Kidney (tissue), 14 donors: ENCODE measurements around the gene MED26. TPM values are rescaled to one million over a fixed set of nuclear protein-coding genes. Genes with fewer than 3 reads are reported as not detected.

ENCODE experiments used
- DNase-seq, 5 donors: peaks; one replicate each; pipeline ENCODE4 v3.0.0-alpha.2; 2013 to 2020
- FAIRE-seq: peaks from 2 replicates; lab custom pipeline; 2012; peaks lifted over from hg19 to GRCh38; lab: Jason Lieb, UNC
- H3K27ac ChIP-seq, 2 donors: one replicate each; pipeline ENCODE4 v1.7.0; 2013; ENCODE audit warnings: low read depth in 2 of 2, low read length in 2 of 2, inconsistent platforms in 1 of 2
- H3K27me3 ChIP-seq: one replicate; pipeline ENCODE4 v1.7.1; 2013; ENCODE audit warnings: low read length, inconsistent platforms; ENCODE audit not compliant: control insufficient read depth, insufficient read depth
- H3K36me3 ChIP-seq, 3 donors: one replicate each; pipeline versions ENCODE4 v1.7.0 to v1.7.1; 2013; ENCODE audit warnings: low read length in 3 of 3, control low read depth in 1 of 3, inconsistent platforms in 1 of 3; ENCODE audit not compliant: insufficient read depth in 3 of 3, control insufficient read depth in 2 of 3
- H3K4me1 ChIP-seq, 3 donors: one replicate each; pipeline versions ENCODE4 v1.7.0 to v1.7.1; 2013; ENCODE audit warnings: low read length in 3 of 3, inconsistent platforms in 1 of 3, low read depth in 1 of 3; ENCODE audit not compliant: control insufficient read depth in 2 of 3, insufficient read depth in 2 of 3
- H3K4me3 ChIP-seq, 3 donors: one replicate each; pipeline versions ENCODE4 v1.7.0 to v1.8.1; 2013; ENCODE audit warnings: low read length in 3 of 3, control low read depth in 1 of 3, inconsistent platforms in 1 of 3
- H3K9ac ChIP-seq, 3 donors: one replicate each; pipeline versions ENCODE4 v1.7.0 to v1.7.1; 2013; ENCODE audit warnings: low read length in 3 of 3, control low read depth in 1 of 3, inconsistent platforms in 1 of 3
- H3K9me3 ChIP-seq, 3 donors: one replicate each; pipeline versions ENCODE4 v1.7.0 to v1.7.1; 2013; ENCODE audit warnings: low read length in 3 of 3, control low read depth in 1 of 3, inconsistent platforms in 1 of 3; ENCODE audit not compliant: control insufficient read depth in 2 of 3, insufficient read depth in 1 of 3
- intact Hi-C: fragments of 100-400 bp; cut with DNase I; formaldehyde crosslinking; loops from one replicate; pipeline ENCODE4 v1.11.1; 2022
- polyA plus RNA-seq: library from polyadenylated mRNA; stranded (reverse); fragments of 350-450 nt; fragmentation: Illumina TruSeq; extraction: RNeasy Lipid Tissue Mini Kit (QIAGEN cat#74804); gene quantifications from one replicate; pipeline ENCODE4 v1.2.3, GENCODE V29; 2014; ENCODE audit warnings: low read depth, low replicate concordance; ENCODE audit not compliant: insufficient read depth
- total RNA-seq: library from RNA; stranded (reverse); fragmentation: NEBNext Ultra II Directional; extraction: Animal tissue kit (Norgen Biotek cat#: 25700); gene quantifications from one replicate; pipeline ENCODE4 v1.2.1, GENCODE V29; 2021
- TF ChIP-seq, protein P1 (sequence below): IDR thresholded peaks from 3 replicates; pipeline ENCODE4 v1.5.1; 2012; ENCODE audit warnings: mild to moderate bottlenecking, moderate library complexity, borderline replicate concordance; ENCODE audit not compliant: insufficient read depth; ENCODE audit errors: extremely low read depth
- donor health status: control.
- donor health status: control.
- donor health status: control.
- donor health status: control.
- donor health status: control.
- donor health status: DM: yes; HTN: yes; CAD: no.
- donor health status: Normal renal cell carcinoma (clear cell type).

Gene MED26
- total and polyA plus RNA-seq, 2 donors from 2014 or later, result 3.6 to 11.8 TPM

DNA sequence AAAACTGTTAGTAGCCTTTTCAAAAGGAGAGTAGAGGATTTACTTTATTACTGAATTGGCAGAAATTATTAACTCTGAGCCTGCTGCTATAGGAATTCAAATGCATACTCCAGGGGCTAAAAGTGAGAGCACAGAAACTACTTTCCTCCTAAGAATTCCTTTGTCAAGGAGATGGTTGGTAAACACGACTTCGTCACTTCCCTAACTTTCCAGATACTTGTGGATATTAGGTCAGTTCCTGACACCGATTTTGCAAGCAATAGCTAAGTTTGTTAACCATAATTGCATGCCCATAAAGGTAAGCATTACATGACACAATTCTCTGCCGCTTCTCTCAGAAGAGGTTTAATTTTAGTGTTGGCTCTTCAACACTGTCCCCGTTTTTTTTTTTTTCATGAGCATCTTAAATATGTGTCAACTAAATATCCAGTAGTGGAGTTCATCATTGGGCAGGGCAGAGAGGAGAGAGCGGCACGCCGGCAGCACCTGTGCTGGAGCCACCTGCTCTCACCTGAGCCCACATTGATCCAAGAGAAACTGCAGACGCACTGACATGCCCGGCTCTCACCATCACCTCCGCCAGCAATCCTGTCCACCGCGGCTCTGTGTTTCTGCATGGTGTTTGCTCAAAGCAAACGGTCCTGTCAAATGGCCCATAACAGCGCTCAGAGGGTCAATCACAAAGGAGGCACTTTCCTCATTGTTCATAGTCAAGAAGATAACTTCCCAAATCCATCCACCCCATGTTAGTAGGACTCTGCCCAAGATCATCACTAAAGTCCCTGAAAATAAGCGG is 2.6 kb downstream of the MED26 start:
- Histone ChIP-seq H3K9me3 (no peaks in the 10 kb centered on the region), H3K27me3 (no peaks in the 10 kb centered on the region), H3K4me1 (peaks cover 0 to 9% (median 7%) of the 10 kb centered on the region in 3 donors), H3K4me3 (no peak overlapping the region), H3K27ac (no peak overlapping the region), H3K36me3 (peaks cover 0 to 16% (median 0%) of the 10 kb centered on the region in 3 donors), H3K9ac (no peak overlapping the region)
- DNase-seq (no peak), FAIRE-seq (no peak)
- intact Hi-C loops, result no loop called here
- TF ChIP-seq, protein P1, sequence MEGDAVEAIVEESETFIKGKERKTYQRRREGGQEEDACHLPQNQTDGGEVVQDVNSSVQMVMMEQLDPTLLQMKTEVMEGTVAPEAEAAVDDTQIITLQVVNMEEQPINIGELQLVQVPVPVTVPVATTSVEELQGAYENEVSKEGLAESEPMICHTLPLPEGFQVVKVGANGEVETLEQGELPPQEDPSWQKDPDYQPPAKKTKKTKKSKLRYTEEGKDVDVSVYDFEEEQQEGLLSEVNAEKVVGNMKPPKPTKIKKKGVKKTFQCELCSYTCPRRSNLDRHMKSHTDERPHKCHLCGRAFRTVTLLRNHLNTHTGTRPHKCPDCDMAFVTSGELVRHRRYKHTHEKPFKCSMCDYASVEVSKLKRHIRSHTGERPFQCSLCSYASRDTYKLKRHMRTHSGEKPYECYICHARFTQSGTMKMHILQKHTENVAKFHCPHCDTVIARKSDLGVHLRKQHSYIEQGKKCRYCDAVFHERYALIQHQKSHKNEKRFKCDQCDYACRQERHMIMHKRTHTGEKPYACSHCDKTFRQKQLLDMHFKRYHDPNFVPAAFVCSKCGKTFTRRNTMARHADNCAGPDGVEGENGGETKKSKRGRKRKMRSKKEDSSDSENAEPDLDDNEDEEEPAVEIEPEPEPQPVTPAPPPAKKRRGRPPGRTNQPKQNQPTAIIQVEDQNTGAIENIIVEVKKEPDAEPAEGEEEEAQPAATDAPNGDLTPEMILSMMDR, result no peak

DNA sequence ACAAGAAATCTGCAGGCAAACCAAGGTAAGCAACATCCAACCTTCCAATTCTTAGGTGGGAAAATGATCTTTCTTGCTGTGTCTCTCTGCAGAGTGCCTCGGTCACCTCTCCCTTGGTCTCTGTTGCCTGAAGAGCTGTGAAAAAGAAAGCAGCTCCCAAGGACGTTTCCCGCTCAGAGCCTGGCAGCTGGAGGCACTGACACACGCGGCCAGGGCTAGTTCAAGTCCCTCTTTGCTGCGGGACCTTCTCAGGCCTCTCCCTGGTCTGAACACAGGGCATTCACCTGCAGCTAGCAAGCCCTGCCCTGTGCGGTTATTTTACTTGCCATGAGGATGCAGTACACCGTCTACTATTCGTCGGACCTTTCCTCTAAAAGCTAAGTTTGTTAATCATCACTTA is 3.8 kb downstream of the MED26 start:
- no peak overlapping the region for H3K4me3 ChIP-seq
- peaks cover 0 to 15% (median 14%) of the 10 kb centered on the region in 3 donors for H3K4me1 ChIP-seq
- DNase-seq (no peak), FAIRE-seq (no peak)
- TF ChIP-seq, protein P1, result no peak
- no peak overlapping the region for H3K27ac ChIP-seq
- no peak overlapping the region for H3K9ac ChIP-seq
- intact Hi-C loops, result no loop called here
- H3K9me3 ChIP-seq, result no peaks in the 10 kb centered on the region
- H3K36me3 ChIP-seq, result peaks cover 0 to 16% (median 0%) of the 10 kb centered on the region in 3 donors
- no peaks in the 10 kb centered on the region for H3K27me3 ChIP-seq

DNA sequence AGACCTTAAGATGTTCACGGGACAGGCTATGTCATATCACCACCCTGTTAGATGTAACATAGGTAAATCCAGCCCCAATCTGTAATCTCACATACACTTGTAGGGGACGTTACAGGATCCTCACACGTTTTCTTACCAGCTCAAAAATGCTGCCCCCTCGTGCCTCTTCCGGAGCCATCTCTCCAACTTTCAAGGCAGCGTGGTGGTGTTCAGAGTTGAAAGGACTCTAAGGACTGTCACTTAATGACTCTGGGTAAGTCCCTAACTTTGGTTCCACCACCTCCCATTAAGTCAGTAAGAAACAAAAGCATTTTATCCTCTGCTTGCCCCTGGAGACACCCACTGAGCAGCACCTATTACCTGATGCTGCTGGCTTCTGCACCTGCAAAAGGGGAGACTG is 4.4 kb downstream of the MED26 start:
- H3K36me3 ChIP-seq, result peaks cover 0 to 16% (median 0%) of the 10 kb centered on the region in 3 donors
- H3K9ac ChIP-seq, result no peak overlapping the region
- TF ChIP-seq, protein P1, result no peak
- H3K4me3 ChIP-seq, result no peak overlapping the region
- H3K27me3 ChIP-seq, result no peaks in the 10 kb centered on the region
- no peak overlapping the region for H3K27ac ChIP-seq
- DNase-seq, result no peak
- no peak for FAIRE-seq
- H3K4me1 ChIP-seq, result peaks cover 0 to 15% (median 14%) of the 10 kb centered on the region in 3 donors
- H3K9me3 ChIP-seq, result no peaks in the 10 kb centered on the region
- intact Hi-C loops, result no loop called here
